Fibroblast of skin of right biceps (primary cell): Measurements from ENCODE around the gene CMTM8.

ENCODE experiments used
- DNase-seq: peaks from one replicate; pipeline ENCODE4 v3.0.0-alpha.2; 2013

The CMTM8 gene

DNA sequence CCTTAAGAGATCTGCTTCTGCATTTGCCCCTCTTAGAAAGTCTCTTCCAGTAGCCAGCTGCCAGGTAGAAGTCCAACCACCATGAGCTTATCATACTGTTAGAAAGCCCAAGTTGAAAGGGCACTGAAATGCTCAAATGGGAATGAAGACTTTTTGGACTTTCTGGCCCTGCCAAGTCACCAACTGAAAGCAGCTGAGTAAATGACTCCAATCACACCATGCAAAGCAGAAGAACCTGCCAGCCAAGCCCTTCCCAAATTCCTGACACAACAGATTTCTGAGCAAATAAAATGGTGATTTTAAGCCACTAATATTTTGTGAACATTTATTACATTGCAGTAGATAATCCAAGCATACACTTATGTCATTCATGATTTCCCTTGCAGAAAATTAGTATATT lies 2.1 kb upstream of the CMTM8 start:
- DNase-seq: no peak

DNA sequence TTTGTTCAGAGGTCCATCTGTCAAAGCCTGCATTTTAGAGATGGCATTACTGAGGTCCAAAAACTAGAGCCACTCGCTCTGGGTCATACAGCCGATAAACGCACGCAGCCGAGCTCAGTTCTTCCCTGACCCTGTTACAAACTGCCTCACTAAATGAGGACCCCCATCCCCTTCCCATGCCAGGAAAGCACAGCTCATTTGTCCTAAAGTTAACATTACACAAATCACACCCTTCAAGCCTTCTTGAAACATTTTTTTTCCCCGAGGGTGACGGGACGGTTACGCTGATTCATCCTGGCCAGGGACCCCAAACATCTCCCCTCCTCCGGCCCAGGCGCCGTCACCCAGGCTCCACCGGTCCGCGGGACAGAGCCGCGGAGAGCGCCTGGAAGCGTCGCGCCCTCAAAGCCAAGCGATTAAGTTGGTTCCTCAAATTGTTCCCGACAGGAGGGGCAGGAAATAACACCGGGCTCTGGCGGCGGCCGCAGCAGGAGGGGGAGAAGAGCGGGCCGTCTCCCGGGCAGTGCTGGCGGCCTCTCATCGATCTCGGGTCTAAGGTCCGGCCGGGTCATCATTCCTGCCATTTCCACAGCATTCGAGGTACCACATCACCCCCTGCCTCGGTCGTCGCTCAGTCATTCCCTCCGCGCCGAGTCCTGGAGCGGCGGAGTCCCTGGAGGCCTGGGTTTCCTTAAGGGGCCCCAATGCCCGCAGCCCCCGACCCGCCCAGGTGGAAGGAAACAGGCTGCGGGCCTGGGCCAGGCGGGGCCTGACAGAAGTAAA lies 619 bp upstream of the CMTM8 start:
- DNase-seq: no peak

DNA sequence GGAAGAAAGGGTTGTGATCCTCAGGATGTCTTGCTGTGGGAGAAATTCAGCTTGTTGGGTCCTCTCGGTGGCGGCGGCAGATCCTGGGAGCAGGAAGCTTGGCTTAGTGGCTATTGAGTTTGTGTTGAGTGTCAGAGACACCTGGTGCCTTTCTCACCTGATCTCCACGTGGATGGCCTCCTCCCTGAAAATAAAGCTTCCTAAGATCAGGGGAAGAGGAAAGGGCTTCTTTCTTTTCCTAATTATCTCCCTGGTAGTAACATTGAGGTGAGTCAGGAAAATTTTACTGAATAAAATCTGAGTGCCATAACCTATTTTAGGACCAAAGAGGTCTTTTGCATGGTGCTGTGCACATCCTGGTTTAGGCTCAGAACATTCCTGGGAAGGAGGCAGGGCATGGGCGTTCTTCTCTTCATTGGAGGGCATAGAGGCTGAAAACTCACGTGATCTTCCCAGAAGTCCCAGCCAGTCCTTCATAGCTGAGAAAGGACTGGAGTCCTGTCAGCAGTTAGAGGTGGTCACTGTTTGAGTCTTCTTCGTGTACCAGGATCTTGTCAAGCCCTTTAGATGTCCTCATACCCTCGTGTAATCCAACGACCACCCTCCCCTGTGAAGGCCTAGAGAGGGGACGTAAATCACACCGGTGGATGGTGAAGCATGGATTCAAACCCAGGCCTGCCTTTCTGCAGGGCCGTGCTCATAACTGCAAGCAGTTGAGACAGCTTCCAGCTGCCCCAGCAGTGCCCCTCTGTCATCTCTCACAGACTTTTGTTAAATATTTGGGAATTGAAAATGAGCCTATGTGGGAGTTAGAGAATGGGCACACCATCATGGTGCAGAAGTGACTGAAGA lies 1.1 kb downstream of the CMTM8 start:
- DNase-seq: no peak

DNA sequence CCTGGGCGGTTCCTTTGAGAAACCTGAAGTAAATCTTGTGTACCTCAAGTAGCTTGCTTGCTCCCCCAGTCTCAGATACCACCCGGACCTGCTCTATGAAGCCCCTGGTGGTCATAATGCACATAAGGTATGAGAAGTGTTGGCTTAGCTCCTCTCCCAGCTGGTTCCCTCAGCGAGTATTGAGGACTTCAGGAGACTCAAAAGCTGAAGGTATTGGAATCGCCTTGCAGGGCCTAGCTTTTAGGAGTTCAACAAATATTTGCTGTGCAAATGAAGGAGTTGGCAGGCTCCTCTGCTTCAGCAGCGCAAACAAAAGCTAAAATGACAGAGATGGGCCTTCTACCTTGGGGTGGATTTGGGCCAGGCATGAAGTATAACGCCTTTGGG lies 1.7 kb downstream of the CMTM8 start:
- peak; percentile 21 for DNase-seq

DNA sequence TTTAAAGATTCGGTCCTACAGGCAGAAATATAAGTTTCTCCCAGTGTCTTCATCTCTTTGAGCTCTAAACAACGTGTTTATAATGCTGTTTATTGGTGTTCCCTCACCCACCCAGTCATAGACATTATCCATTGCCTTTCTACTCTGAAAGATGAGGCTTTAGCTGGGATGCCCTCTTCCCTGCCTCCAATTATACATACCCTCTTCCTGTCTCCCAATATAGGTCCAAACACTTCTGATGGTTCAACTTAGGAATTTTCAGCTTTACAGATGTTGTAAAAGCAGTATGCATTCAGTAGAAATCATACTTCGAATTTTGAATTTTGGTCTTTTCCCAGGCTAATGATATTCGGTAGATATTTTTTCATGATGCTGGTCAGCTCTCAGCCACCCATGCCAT lies 2.6 kb downstream of the CMTM8 start:
- no peak for DNase-seq

DNA sequence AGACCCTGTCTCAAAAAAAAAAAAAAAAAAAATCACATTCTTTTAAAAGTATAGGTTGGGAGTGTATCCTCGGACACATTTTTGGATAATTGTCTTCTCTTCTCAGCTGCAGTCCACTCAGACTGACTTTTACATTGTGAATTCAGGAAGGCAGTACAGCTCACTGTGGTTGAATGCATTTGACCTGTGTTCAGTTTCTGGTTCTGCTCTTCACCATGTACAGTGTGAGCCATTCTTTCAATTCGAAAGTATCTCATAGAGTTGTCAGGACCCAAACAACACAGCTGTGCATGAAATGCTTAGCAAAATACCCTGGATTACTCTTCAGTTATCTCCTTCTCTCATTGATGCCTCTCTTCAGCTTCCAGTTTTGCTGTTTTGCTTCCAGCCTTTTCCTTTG lies 5.0 kb downstream of the CMTM8 start:
- DNase-seq: no peak

DNA sequence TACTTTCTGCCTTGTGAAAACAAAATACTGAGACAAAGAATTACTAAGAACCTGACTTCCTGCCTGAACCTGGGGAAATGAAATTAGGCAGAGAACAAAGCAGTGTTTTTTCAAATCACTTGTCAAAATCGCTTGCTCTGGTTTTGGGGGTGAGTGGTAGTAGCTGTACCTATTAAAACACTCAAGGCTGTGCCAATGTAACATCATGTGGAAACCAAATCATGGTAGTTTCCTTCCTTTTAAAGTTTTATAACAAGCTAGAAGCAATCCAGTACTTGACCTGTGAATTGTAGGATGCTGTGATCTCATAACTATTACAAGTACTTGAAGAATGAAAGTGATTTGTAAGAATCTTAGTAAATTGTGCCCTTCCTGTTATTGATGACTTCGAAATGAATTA lies 6.7 kb downstream of the CMTM8 start:
- no peak for DNase-seq

DNA sequence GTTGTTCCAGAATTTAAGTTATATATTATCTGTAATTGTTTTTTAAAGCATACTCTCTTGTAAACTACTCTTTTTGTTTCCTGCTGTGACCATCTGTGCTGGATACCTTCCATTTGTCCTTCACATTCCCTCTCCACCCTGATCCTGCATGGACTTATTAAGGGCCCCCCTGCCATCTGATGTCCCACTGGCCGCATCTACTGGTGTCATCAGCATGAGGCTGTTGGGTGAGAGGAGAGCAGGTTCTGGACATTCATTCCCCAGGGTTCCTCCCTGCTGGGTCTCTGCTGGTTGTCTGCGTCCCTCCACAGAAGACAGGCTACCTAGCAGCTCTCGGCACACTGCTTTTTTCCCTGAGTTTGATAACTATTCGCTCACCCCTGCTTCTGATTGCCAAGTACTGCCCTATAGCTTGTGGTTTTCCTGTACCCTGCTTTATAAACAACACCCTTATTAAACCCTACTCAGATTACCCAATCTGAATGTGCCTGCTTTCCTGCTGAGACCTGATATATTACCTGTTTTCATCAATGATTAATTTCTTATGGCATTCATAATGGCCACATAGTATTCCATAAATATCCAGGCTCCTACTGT lies 7.7 kb downstream of the CMTM8 start:
- no peak for DNase-seq

DNA sequence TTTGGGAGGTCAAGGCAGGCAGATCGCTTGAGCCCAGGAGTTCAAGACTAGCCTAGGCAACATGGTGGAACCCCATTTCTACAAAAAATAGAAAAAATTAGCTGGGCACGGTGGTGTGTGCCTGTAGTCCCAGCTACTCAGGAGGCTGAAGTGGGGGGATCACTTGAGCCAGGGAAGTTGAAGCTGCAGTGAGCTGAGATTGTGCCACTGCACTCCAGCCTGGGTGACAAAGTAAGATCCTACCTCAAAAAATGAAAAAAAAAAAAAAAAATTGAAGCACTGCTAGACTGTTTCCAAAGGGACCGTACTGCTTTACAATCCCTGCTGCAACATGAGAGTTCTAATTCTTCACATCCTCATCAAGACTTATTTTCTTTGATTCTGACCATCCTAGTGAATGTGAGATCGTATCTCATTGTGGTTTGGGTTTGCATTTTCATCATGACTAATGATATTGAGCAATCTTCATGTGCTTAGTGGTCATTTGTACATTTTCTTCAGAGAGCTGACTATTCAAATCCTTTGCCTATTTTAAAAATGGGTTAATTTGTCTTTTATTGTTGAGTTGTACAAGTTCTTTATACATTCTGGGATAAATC lies 10.8 kb downstream of the CMTM8 start:
- peak; percentile 89 for DNase-seq

DNA sequence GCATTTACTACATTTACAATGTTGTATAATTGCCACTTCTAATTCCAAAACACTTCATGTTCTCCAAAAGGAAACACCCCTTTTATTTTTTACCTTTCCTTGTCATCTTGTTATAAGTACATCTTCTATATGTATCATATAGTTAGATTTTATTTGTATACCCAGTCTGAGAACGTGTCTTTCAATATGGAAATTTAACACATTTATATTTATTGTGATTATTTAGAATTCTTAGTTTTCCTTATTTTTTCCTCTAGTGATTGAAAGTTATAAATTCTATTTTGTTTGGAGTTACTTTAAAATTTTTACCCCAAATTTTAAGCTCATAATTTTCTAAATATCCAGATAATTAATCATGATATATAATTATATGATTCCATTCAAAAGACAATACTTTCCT lies 15.8 kb downstream of the CMTM8 start:
- no peak for DNase-seq

DNA sequence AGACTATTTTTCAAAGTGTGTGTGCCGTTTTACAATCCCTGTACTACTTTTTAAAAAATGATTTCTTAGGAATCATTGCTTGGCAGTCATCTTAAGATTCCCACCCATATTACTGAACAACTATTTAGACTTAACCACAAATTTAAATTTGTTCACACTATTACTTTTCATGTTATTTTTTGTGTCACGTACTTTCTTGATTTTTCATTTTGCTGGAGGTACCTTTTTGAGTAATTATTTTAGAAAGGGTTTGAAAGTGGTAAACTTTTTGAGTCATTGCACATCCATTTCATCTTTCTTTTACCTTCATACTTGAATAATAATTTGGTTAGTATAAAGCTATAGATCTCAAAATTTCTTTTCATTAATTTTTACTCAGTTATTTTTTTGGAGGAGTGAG lies 16.9 kb downstream of the CMTM8 start:
- no peak for DNase-seq

DNA sequence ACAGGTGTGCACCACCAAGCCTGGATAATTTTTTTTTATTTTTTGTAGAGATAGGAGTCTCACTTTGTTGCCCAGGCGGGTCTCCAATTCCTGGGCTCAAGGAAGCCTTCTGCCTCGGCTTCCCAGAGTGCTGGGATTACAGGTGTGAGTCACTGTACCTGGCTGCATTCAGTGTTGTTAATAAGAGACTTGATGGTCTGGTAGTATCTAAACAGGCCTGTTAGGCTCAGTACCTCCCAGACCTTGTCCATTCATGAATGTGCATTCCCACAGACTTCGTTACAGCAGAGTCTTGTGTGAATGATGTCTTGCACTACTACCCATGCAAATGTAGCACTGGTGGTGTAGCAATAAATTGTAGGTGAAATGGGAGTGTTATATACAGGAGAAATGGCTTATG lies 17.7 kb downstream of the CMTM8 start:
- DNase-seq: no peak

DNA sequence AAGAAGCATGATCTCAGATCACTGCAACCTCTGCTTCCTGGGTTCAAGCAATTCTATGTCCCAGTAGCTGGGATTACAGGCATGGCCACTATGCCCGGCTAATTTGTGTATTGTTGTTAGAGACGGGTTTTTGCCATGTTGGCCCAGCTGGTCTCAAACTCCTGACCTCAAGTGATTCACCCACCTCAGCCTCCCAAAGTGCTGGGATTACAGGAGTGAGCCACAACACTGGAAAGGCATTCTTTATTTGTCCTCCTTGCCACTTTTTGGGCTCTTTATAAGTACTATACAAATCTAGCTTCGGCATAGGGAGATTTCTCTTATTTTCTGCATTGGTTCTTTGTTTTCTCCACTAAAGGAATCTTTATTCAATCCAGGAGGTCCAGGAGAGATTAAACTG lies 18.6 kb downstream of the CMTM8 start:
- no peak for DNase-seq

DNA sequence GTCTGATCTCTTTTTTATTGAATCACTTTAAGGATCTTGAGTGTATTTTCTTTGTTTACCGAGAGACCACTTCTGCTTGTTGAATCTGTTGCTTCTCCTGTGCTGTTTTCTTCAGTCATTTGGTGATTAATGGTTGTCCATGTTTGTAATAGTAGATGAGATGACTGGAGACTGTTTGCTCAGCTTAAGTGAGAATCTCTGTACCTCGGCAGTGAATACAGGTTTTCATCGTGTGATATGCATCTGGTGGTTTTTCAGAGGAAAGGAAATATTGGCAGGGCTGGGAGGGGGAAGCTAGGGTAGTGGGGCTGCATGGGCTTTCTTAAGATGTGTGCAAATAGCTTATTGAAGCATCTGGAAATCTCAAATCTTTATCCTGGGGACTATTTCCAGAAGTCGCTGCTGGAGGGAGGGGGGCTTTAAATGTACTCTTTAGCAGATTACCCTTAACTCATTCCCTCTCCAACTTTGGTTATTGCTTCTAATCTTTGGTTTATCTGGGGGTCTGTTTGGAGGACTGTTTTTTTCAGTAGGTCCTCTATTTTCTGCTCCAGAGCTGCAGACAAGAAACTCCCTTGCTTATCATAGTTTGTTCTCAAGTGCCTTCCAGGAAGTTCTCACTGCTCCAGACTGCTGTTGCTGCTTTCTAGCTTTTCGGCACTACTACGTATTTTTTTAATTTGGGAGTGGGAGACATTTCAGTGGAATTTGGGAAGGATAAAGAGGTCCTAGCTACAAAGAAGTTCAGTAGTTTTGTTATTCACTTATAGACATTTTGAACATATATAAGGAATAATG lies 19.4 kb downstream of the CMTM8 start:
- no peak for DNase-seq

DNA sequence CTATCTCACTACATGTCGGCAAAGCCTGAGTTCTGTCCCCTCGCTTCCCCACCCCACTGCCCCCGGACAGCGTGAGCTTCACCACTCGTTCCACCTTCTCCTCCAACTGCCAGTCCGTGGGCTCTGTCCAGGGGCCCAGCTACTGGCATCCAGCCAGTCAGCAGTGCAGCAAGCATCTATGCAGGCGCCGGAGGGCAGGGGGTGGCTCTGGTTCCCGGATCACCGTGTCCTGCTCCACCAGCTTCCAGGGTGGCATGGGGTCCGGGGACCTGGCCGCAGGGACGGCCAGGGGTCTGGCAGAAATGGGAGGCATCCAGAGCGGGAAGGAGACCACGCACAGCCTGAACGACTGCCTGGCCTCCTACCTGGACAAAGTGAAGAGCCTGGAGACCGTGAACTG lies 20.4 kb downstream of the CMTM8 start:
- DNase-seq: no peak

DNA sequence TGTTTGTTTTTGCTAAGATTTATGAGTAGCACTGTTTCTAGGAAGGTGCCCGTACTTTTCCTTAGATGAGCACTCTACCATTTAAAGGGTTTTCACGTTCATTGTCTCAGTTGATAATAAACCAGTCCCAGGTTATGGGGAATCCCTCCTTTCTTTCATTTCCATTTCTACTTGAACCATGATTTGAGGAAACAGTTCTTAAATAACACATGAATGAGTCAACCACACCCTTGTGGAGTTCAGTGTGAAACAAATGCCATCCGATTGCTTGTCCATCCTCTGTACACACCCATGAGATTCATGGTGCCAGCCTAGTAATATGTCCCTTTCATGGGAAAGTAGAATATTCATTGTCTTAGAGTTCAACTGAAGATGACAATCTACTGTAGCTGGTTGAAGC lies 23.1 kb downstream of the CMTM8 start:
- DNase-seq: no peak

DNA sequence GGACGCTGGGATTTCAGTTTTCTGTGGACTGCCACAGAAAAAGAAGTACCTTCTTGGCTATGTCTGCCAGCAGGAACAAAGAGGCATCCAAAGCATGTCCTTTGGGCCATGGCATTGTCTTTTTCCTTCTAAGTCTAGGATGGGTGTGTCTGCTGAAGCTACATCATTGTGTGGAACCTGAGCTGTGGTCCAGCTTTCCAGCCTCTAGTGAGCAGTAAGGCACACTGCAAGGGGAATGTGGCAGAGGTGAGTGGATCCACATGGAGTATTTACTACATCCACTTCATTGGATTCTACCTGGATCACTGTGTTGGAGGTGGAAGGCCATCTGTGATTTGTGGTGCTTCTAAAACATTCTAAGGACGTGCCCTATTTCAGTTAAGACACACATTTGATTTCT lies 23.7 kb downstream of the CMTM8 start:
- no peak for DNase-seq

DNA sequence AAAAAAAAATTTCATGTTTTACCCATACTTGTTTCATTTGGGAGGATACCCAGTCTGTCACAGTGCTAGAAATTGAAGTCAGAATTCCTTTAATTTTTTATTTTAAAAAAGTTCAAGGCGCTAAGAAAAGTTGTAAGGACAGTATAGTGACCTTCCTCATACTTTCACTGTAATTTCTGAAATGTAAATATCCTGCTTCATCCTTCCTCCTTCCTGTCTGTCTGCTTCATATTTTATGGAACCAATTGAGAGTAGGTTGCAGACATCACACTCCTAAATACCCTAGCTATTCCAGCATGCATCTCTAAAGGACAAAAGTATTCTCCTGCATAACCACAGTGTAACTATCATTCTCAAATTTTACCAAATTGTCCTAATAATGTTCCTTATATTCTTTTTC lies 35.8 kb downstream of the CMTM8 start:
- no peak for DNase-seq

DNA sequence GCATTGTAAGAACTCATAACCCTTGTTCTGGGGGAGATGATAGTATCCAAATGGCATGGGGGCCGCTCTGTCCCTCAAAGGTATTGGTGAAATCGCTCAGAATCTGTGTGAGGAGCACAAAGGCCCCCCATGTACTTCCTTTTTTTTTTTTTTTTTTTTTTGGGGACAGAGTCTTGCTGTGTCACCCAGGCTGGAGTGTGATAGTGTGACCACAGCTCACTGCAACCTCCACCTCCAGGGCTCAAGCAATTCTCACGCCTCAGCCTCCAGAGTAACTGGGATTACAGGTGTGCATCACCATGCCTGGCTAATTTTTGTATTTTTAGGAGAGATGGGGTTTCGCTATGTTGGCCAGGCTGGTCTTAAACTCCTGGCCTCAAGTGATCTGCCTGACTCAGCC lies 37.0 kb downstream of the CMTM8 start:
- DNase-seq: no peak

DNA sequence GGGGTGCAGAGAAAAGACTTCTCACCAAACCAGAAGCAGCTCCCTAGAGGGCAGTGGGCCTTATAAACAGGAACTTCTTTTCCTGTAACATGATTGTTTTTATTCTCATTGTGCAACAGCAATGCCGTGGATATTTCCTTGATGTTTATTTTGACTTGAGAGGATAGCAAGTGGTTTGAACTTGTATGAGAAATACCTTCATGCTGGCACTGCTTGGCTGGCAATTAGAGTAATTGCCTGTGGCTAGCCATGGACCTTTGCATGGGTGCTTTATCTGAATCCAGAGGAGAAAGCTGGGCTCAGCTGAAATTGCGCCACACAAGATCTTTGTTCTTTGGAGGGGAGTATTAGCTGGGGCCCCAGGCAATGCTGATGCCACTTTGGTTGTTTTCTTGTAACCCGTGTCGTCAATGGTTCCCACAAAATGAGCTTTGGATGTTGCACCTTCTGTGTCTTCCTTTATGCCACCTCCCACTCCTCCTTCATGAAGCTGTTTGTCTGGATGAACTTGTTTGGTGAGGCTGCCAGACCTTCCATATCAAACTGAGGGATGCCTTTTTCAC lies 37.9 kb downstream of the CMTM8 start:
- DNase-seq: no peak

DNA sequence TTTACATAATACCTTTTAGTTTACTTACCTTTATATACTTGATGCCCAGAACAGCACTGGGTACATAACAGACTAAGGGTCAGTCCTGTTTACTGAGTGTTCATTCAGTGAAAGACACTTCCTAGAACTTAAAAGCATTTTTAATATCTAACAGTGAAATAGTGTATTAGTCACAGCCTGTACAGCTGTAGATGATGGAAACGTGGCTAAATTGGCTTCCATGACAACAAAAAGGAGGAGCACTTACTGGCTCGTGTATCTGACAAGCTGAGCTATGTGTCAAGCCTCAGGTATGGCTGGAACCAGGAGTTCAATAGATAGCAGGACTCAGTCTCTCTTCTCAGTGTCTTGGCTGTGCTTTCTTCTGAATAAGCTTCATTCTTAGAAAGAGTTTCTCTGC lies 40.2 kb downstream of the CMTM8 start:
- DNase-seq: peak; percentile 15

DNA sequence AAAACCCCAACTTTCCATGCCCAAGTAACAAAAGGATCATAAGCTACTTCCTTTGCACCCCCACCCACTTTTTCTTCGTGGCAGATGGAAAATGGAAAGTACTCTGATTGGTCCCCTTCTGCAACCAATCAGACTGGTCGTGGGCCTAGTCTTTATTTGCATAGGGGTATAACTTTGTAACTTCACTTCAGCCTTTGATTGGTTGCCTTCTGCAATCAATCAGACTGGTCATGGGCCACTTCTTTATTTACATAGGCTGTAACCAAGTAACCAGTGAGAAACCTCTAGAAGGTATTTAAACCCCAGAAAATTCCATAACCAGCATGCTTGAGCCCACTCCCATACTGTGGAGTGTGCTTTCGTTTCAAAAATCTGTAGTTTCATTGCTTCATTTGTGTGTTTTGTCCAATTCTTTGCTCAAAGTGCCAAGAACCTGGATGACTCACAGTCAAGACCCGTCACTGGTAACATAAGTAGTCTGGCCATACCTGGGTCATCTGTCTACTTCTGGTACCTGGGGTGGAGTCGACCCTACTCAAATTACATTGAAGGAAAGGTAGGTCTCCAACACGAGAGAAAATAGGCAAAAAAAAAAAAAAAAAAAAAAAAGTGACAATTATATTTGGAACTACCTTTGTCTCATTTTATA lies 41.9 kb downstream of the CMTM8 start:
- DNase-seq: no peak
